8988T (cell line): ENCODE data around the gene FRYL.
A peak's percentile ranks its signal among the peaks of the same experiment; 100 is the strongest.
"Not testable (repeated sequence)": the region's sequence is repeated elsewhere in the genome, so short reads cannot be mapped to it uniquely, and the experiment has no call there.

Experiments used
- DNase-seq: peaks from one replicate; pipeline ENCODE4 v3.0.0; 2011

FRYL gene

GRCh38 chr4:48779998-48780864 is at the start of gene FRYL:
TSS of gene FRYL (minus strand) at chr4:48780279. CDS start at chr4:48634410, 145,869 bp downstream.
- DNase-seq = peak; percentile 83

DNA sequence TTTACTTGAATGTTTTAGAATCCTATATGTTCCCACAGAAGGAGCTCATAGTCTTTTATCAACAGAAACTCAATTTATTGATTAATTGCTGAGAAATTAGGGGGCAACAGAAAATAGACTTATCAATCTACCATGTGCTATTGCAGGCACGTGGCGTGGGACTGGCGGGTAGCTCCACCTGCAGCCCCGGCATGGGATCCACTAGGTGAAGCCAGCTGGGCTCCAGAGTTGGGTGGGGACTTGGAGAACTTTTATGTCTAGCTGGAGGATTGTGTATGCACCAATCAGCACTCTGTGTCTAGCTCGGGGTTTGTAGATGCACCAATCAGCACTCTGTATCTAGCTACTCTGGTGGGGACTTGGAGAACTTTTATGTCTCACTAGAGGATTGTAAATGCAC is 47.5 kb upstream of the FRYL start:
- DNase-seq = no peak

- not testable (repeated sequence) for DNase-seq
These were observed 41.4 kb upstream of the FRYL start for GRCh38 chr4:48821431-48821830.

GRCh38 chr4:48816971-48817370 is 36.9 kb upstream of the FRYL start:
- no peak for DNase-seq

DNA sequence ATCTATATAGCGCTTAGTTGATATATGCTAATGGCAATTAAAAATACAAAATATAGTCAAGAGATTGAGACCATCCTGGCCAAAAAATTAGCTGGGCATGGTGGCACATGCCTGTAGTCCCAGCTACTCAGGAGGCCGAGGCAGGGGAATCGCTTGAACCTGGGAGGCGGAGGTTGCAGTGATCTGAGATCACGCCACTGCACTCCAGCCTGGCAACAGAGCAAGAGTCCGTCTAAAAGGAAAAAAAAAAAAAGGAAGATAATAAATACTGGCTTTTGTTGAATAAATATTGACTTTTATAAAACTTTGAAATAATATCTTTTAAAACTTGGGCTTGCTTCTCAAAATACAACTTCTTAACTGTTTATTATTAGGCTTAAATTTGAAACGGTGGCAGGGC is 36.2 kb upstream of the FRYL start:
- not testable (repeated sequence) for DNase-seq

- no peak for DNase-seq
These were observed 35.4 kb upstream of the FRYL start for GRCh38 chr4:48815483-48815882.

GRCh38 chr4:48813964-48814363 is 33.9 kb upstream of the FRYL start:
- DNase-seq = no peak

DNA sequence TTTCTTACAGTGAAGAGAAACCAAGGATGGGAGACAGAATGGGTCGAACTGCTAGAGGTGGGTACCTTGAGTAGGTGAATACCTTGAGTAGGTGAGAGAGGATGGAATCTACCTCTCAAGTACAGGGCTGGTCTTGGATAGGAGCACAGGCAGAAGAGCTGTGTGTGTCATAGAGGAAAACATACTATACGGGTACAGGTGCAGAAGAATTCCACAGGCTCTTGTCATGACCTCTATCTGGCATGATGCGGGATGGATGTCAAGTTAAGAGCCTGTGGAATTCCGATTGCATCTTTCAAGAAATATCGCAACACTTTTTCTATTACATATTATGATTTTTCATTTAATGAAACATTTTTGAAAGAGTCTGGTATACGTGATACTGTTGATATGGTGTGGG is 32.8 kb upstream of the FRYL start:
- DNase-seq = no peak

GRCh38 chr4:48804584-48805301 is 24.7 kb upstream of the FRYL start:
- no peak for DNase-seq

GRCh38 chr4:48801016-48801715 is 21.1 kb upstream of the FRYL start:
- DNase-seq = no peak

GRCh38 chr4:48800155-48800554 is 20.1 kb upstream of the FRYL start:
- DNase-seq = not testable (repeated sequence)

DNA sequence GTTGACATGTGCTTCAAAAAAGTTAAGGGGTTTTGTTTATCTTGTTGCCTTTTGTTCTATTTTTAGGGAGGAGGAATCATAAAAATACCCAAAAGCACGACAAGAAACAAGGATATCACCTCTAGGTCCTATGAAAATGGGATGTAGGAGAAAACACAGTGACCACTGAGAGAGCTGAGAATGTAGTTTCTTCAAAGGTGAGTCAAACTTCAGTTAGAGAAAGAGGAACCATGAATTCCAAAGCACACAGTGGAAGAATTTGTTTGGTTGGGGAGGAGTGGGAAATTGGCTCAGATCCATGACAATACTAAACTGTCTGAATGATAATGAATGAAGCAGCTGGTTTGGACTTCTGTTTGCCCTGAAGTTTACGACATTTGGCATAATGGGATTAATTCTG is 19.1 kb upstream of the FRYL start:
- no peak for DNase-seq

DNA sequence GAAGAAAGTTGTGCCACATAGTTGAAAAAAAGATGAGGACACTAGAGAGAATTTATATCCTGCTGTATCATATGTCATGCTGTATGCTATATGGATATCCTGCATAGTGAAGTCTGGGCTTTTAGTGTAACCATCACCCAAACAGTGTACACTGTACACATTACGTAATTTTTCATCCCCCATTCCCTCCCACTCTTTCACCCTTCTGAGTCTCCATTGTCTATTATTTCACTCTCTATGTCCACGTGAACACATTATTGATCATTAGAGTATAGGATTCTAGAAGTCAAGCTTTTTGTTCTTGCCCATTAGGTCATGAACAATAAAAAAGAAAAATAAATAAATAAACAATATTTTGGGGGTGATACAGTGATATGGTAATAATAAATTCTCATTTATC is 18.0 kb upstream of the FRYL start:
- no peak for DNase-seq

GRCh38 chr4:48796927-48797679 is 17.0 kb upstream of the FRYL start:
- no peak for DNase-seq

DNA sequence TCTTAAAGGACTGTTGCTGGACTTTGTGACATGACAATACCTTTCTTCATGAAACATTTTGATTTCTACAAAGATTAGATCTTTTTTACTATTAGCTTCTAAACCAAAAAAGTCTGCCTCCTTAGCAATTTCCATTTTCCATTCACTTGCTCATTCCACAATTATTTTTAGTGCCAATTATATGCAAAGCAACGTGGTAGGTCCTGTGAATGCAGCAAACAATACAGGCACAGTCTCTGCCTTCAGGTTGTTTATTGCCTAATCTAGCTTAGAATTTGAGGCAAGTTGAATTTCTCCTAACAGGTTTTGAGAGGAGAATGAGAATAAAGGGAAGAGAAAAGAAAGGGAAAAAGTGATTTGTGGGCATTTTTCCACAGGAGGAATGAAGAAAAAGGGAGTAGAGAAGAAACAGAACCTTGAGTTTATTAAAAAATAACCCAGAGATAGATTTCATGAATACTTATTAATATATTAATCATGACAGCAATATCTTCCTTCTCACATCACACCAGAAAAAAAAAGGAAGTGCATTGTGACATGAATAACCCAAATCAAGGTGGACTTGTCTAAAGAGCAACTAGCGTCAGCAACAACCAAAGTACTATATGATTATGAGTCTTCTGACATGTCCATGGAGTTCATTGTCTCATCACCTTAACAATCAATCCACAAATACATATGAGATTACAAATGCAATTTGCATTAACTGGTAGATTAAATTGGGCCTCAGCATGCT is 16.3 kb upstream of the FRYL start:
- DNase-seq = no peak

GRCh38 chr4:48795108-48795507 is 15.0 kb upstream of the FRYL start:
- no peak for DNase-seq

- no peak for DNase-seq
These were observed 12.4 kb upstream of the FRYL start for GRCh38 chr4:48792348-48793006.

GRCh38 chr4:48791313-48791712 is 11.2 kb upstream of the FRYL start:
- no peak for DNase-seq

DNA sequence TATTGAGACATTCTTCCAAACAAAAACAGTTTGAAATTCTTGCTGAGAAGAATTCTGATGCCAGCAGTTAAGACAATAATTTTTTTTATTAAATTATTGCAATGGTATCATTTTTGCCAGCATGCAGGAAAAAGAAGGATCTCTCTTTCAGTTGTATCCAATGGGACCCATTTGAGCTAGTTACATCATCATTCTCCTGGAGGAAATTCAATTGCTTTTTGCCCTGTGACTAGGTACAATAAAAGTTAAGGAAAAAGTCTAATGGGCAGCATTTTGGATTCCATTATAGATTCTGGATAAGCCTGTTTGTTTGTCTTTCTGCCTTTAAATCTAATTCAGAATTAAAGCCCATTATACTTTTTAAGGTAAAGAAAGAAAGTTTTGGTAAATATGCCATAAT is 10.5 kb upstream of the FRYL start:
- no peak for DNase-seq

GRCh38 chr4:48787056-48787455 is 7.0 kb upstream of the FRYL start:
- no peak for DNase-seq

- DNase-seq = no peak
These were observed 6.5 kb upstream of the FRYL start for GRCh38 chr4:48786549-48786948.

DNA sequence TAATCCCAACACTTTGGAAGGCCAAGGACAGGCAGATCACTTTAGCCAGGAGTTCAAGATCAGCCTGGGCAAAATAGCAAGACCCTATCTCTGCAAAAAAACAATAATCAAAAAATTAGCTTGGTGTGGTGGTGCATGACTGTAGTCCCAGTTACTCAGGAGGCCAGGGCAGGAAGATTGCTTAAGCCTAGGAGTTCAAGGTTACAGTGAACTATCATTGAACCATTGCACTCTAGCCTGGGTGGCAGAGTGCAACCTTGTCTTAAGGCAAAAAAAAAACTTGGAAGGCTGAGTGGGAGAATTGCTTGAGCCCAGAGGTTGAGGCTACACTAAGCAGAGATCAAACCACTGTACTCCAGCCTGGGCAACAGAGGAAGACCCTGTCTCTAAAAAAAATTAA is 5.2 kb upstream of the FRYL start:
- DNase-seq = no peak
